Head of caudate nucleus (tissue), 42 donors: ENCODE results near the gene RGS14.

ENCODE experiments used
- DNase-seq, 42 donors: peaks; one replicate each; pipeline versions ENCODE4 v3.0.0 to v3.0.0-alpha.2; 2020 to 2021; ENCODE audit warnings: mixed read lengths in 7 of 42
- intact Hi-C: fragments of 100-400 bp; cut with DNase I; formaldehyde crosslinking; loops from one replicate; pipeline ENCODE4 v1.15.0; 2022

The RGS14 gene

GRCh38 chr5:177357459-177358351, at the start of gene RGS14:
TSS of gene RGS14 (plus strand) at chr5:177357924. CDS start at chr5:177358025, 101 bp downstream.
- peak in 28 of 42 donors; percentile 32 to 79 (median 52) for DNase-seq
- intact Hi-C loops, result no loop called here

GRCh38 chr5:177308740-177309139, 49.0 kb upstream of the RGS14 start:
- intact Hi-C loops, result no loop called here
- no peak for DNase-seq

GRCh38 chr5:177309351-177310191, 48.2 kb upstream of the RGS14 start:
- intact Hi-C loops, result no loop called here
- DNase-seq, result peak in 36 of 42 donors; percentile 39 to 80 (median 62)

GRCh38 chr5:177310332-177310731, 47.4 kb upstream of the RGS14 start:
- intact Hi-C loops, result no loop called here
- peak in 1 of 42 donors; percentile 42 for DNase-seq

GRCh38 chr5:177310757-177311391, 46.9 kb upstream of the RGS14 start:
- intact Hi-C loops, result no loop called here
- peak in 2 of 42 donors; percentile 13 to 36 for DNase-seq

- DNase-seq, result no peak
- intact Hi-C loops, result no loop called here
These were observed 46.4 kb upstream of the RGS14 start for GRCh38 chr5:177311392-177311722.

- DNase-seq, result peak; percentile 89 to 98 (median 96)
- intact Hi-C loops, result no loop called here
These were observed 45.7 kb upstream of the RGS14 start, which contains the start of gene MXD3 for GRCh38 chr5:177311723-177312648. TSS of gene MXD3 (minus strand) at chr5:177311898. CDS start at chr5:177311830, 68 bp downstream.

- intact Hi-C loops, result no loop called here
- DNase-seq, result peak in 1 of 42 donors; percentile 18
These were observed 45.0 kb upstream of the RGS14 start for GRCh38 chr5:177312649-177313181.

GRCh38 chr5:177313561-177314259, 44.0 kb upstream of the RGS14 start:
- intact Hi-C loops, result no loop called here

GRCh38 chr5:177314376-177315342, 43.1 kb upstream of the RGS14 start:
- no peak for DNase-seq
- intact Hi-C loops, result no loop called here

More at GRCh38 chr5:177313561-177314259, 44.0 kb upstream of the RGS14 start:
- DNase-seq, result no peak

- no peak for DNase-seq
- intact Hi-C loops, result no loop called here
These were observed 42.3 kb upstream of the RGS14 start for GRCh38 chr5:177315411-177315810.

GRCh38 chr5:177316005-177316404, 41.7 kb upstream of the RGS14 start:
- no peak for DNase-seq
- intact Hi-C loops, result no loop called here

- peak; percentile 51 to 92 (median 81) for DNase-seq
- intact Hi-C loops, result no loop called here
These were observed 39.8 kb upstream of the RGS14 start for GRCh38 chr5:177317959-177318377.

- no peak for DNase-seq
These were observed 37.7 kb upstream of the RGS14 start for GRCh38 chr5:177319913-177320588.

GRCh38 chr5:177320879-177321278, 36.8 kb upstream of the RGS14 start:
- DNase-seq, result peak in 6 of 42 donors; percentile 12 to 41 (median 33)
- intact Hi-C loops, result no loop called here

More at GRCh38 chr5:177319913-177320588, 37.7 kb upstream of the RGS14 start:
- intact Hi-C loops, result no loop called here
